MM.1S (cell line): ENCODE data around the gene ROR2.
"Not testable (repeated sequence)": the region's sequence is repeated elsewhere in the genome, so short reads cannot be mapped to it uniquely, and the experiment has no call there.

Experiments used
- DNase-seq: peaks from one replicate; pipeline ENCODE4 v3.0.0-alpha.2; 2015
- H2AFZ ChIP-seq: fragments of 300-600 bp; sonication (generic); 2 replicates; pipeline ENCODE4 v1.6.0; 2016; ENCODE audit warnings: antibody characterized with exemption, low read length
- H3F3A ChIP-seq: fragments of 300-600 bp; sonication (generic); 2 replicates; pipeline ENCODE4 v1.6.1; 2016; ENCODE audit warnings: mild to moderate bottlenecking, antibody characterized with exemption, low read length, moderate library complexity, mixed read lengths; ENCODE audit not compliant: insufficient read depth
- H3K27ac ChIP-seq: fragments of 300-600 bp; sonication (generic); 2 replicates; pipeline ENCODE4 v1.5.1; 2016; ENCODE audit warnings: mild to moderate bottlenecking, low read length
- H3K27me3 ChIP-seq: fragments of 300-600 bp; sonication (generic); replicated peaks from 2 replicates; pipeline ENCODE4 v1.6.0; 2016; ENCODE audit warnings: low read length; ENCODE audit not compliant: insufficient read depth
- H3K36me3 ChIP-seq: fragments of 300-600 bp; sonication (generic); replicated peaks from 2 replicates; pipeline ENCODE4 v1.6.1; 2016; ENCODE audit warnings: mild to moderate bottlenecking, low read length, mixed read lengths; ENCODE audit not compliant: insufficient read depth
- H3K4me1 ChIP-seq: fragments of 300-600 bp; sonication (generic); 2 replicates; pipeline ENCODE4 v1.6.1; 2016; ENCODE audit warnings: low read length, mixed read lengths
- H3K4me2 ChIP-seq: fragments of 300-600 bp; sonication (generic); 2 replicates; pipeline ENCODE4 v1.6.0; 2016; ENCODE audit warnings: low read depth, low read length
- H3K4me3 ChIP-seq: fragments of 300-600 bp; sonication (generic); 2 replicates; pipeline ENCODE4 v1.5.1; 2016; ENCODE audit warnings: low read length, mixed read lengths
- H3K79me2 ChIP-seq: fragments of 300-600 bp; sonication (generic); 2 replicates; pipeline ENCODE4 v1.6.1; 2016; ENCODE audit warnings: mixed run types, low read length, mixed read lengths
- H3K9ac ChIP-seq: fragments of 300-600 bp; sonication (generic); 2 replicates; pipeline ENCODE4 v1.6.1; 2016; ENCODE audit warnings: low read length, mixed read lengths
- H3K9me2 ChIP-seq: fragments of 300-600 bp; sonication (generic); replicated peaks from 2 replicates; pipeline ENCODE4 v1.6.1; 2016; ENCODE audit warnings: mild to moderate bottlenecking, low read length, mixed read lengths; ENCODE audit not compliant: insufficient read depth
- H3K9me3 ChIP-seq: fragments of 300-600 bp; sonication (generic); replicated peaks from 2 replicates; pipeline ENCODE4 v1.6.1; 2016; ENCODE audit warnings: mild to moderate bottlenecking, low read length, mixed read lengths; ENCODE audit not compliant: insufficient read depth
- H4K20me1 ChIP-seq: fragments of 300-600 bp; sonication (generic); 2 replicates; pipeline ENCODE4 v1.6.1; 2016; ENCODE audit warnings: mild to moderate bottlenecking, low read length, moderate library complexity, mixed read lengths; ENCODE audit not compliant: insufficient read depth
- EZH2 ChIP-seq: fragments of 300-600 bp; sonication (generic); optimal IDR thresholded peaks from 2 replicates; pipeline ENCODE3; 2017; ENCODE audit warnings: low read depth, mild to moderate bottlenecking, antibody characterized with exemption, low read length, mixed read lengths
- EZH2phosphoT487 ChIP-seq: fragments of 300-600 bp; sonication (generic); IDR thresholded peaks from 2 replicates; pipeline ENCODE4 v1.6.1; 2018; ENCODE audit warnings: antibody characterized with exemption, low read length
- TF ChIP-seq, protein P1 (sequence below): fragments of 300-600 bp; sonication (generic); IDR thresholded peaks from 2 replicates; pipeline ENCODE4 v1.5.1; 2016; ENCODE audit warnings: antibody characterized with exemption, low read length, mixed read lengths

The ROR2 gene

GRCh38 chr9:91913986-91914385 lies 36.0 kb downstream of the ROR2 start:
- TF ChIP-seq, protein P1, sequence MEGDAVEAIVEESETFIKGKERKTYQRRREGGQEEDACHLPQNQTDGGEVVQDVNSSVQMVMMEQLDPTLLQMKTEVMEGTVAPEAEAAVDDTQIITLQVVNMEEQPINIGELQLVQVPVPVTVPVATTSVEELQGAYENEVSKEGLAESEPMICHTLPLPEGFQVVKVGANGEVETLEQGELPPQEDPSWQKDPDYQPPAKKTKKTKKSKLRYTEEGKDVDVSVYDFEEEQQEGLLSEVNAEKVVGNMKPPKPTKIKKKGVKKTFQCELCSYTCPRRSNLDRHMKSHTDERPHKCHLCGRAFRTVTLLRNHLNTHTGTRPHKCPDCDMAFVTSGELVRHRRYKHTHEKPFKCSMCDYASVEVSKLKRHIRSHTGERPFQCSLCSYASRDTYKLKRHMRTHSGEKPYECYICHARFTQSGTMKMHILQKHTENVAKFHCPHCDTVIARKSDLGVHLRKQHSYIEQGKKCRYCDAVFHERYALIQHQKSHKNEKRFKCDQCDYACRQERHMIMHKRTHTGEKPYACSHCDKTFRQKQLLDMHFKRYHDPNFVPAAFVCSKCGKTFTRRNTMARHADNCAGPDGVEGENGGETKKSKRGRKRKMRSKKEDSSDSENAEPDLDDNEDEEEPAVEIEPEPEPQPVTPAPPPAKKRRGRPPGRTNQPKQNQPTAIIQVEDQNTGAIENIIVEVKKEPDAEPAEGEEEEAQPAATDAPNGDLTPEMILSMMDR, result no peak
- no peak for TF ChIP-seq EZH2
- no peak for TF ChIP-seq EZH2phosphoT487
- no peak overlapping the region for H3K4me3 ChIP-seq
- peaks cover 17% of the 10 kb centered on the region for H3F3A ChIP-seq
- H3K4me2 ChIP-seq, result no peak overlapping the region
- H3K79me2 ChIP-seq, result peaks cover 32% of the 10 kb centered on the region
- DNase-seq, result no peak
- no peak overlapping the region for H3K27ac ChIP-seq
- no peak overlapping the region for H3K9ac ChIP-seq
- H3K36me3 ChIP-seq, result no peaks in the 10 kb centered on the region
- H2AFZ ChIP-seq, result no peak overlapping the region
- no peaks in the 10 kb centered on the region for H3K9me3 ChIP-seq
- no peaks in the 10 kb centered on the region for H3K27me3 ChIP-seq
- H3K9me2 ChIP-seq, result no peaks in the 10 kb centered on the region
- peaks cover 23% of the 10 kb centered on the region for H3K4me1 ChIP-seq
- no peaks in the 10 kb centered on the region for H4K20me1 ChIP-seq

- Histone ChIP-seq H3K9me3 (no peaks in the 10 kb centered on the region), H3F3A (peaks cover 25% of the 10 kb centered on the region), H3K4me3 (no peak overlapping the region), H3K4me1 (peaks cover 30% of the 10 kb centered on the region), H3K9ac (no peak overlapping the region), H3K36me3 (no peaks in the 10 kb centered on the region), H2AFZ (no peak overlapping the region), H3K4me2 (no peak overlapping the region), H3K27ac (no peak overlapping the region), H3K9me2 (no peaks in the 10 kb centered on the region), H4K20me1 (no peaks in the 10 kb centered on the region), H3K79me2 (peaks cover 29% of the 10 kb centered on the region), H3K27me3 (no peaks in the 10 kb centered on the region)
- TF ChIP-seq EZH2, result no peak
- TF ChIP-seq EZH2phosphoT487, result no peak
- TF ChIP-seq, protein P1, result no peak
- no peak for DNase-seq
These were observed 36.9 kb downstream of the ROR2 start for GRCh38 chr9:91913096-91913495.

GRCh38 chr9:91911657-91912056 lies 38.4 kb downstream of the ROR2 start:
- Histone ChIP-seq H3K4me1 (peaks cover 44% of the 10 kb centered on the region), H3K9me3 (no peaks in the 10 kb centered on the region), H4K20me1 (no peaks in the 10 kb centered on the region), H3K27me3 (no peaks in the 10 kb centered on the region), H3K27ac (peak overlapping the region; percentile 58), H3K4me3 (peak overlapping the region; percentile 23), H3K4me2 (peak overlapping the region; percentile 60), H3K9ac (peak overlapping the region; percentile 22; the same call in 1 of the 2 replicates), H3K36me3 (no peaks in the 10 kb centered on the region), H3K79me2 (peaks cover 35% of the 10 kb centered on the region), H3F3A (peaks cover 32% of the 10 kb centered on the region), H3K9me2 (no peaks in the 10 kb centered on the region), H2AFZ (no peak overlapping the region)
- TF ChIP-seq EZH2phosphoT487 (no peak), EZH2 (no peak)
- TF ChIP-seq, protein P1, result no peak
- peak; percentile 52 for DNase-seq

DNA sequence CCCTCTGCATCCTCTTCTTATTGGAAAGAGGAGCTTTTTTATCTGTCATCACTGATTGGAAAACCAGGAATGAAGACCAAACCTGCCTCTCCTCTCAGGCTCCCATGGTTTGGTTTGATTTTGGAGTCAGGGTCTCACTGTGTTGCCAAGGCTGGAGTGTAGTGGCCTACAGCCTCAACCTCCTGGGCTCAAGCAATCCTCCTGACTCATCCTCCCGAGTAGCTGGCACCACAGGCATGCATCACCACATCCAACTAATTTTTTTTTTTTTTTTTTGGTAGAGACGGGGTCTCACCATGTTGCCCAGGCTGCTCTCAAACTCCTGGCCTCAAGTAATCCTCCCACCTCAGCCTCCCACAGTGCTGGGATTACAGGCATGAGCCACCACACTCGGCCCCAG lies 40.8 kb downstream of the ROR2 start:
- H3K4me1 ChIP-seq, result peaks cover 52% of the 10 kb centered on the region
- peak overlapping the region; percentile 93 for H3K4me2 ChIP-seq

More for the DNA sequence above, 40.8 kb downstream of the ROR2 start:
- H3K27me3 ChIP-seq, H3K9ac ChIP-seq, H2AFZ ChIP-seq, H3K9me2 ChIP-seq, H3K36me3 ChIP-seq, H4K20me1 ChIP-seq, DNase-seq, H3K9me3 ChIP-seq: not testable (repeated sequence)
- peak overlapping the region; percentile 46; the same call in 1 of the 2 replicates for H3K27ac ChIP-seq
- H3F3A ChIP-seq, result peaks cover 44% of the 10 kb centered on the region
- H3K4me3 ChIP-seq, result peak overlapping the region; percentile 6; the same call in 1 of the 2 replicates
- peaks cover 48% of the 10 kb centered on the region for H3K79me2 ChIP-seq
